GM12878 (cell line): ENCODE measurements around the gene FBLN5. TPM values are rescaled to one million over a fixed set of nuclear protein-coding genes. Genes with fewer than 3 reads are reported as not detected.

Experiments used
- ATAC-seq: fragments of 200-7000 bp; cut with Tn5 transposase; 3 replicates; pipeline ENCODE4 v1.9.1; 2020; ENCODE audit warnings: mild to moderate bottlenecking, moderate library complexity
- BruUV-seq: library from RNA; stranded (reverse); fragments of 400-500 nt; replicated peaks from 2 replicates; lab custom pipeline; 2021; lab: Mats Ljungman, UMichigan
- CTCF ChIA-PET: fragments of 300-600 bp; sonication (Branson Sonifier 250); formaldehyde crosslinking; extraction: SDS; loops from one replicate; lab custom pipeline; 2021; ENCODE audit warnings: inconsistent platforms; lab: Yijun Ruan, JAX
- POLR2A ChIA-PET: fragments of 350-600 bp; formaldehyde crosslinking; extraction: SDS; loops from one replicate; lab custom pipeline; 2021; ENCODE audit warnings: inconsistent platforms; lab: Charles Lee
- RAD21 ChIA-PET: fragments of 300-600 bp; sonication (Branson Sonifier 250); formaldehyde crosslinking; loops from one replicate; lab custom pipeline; 2023; ENCODE audit warnings: antibody characterized with exemption; ENCODE audit not compliant: unreplicated experiment; lab: Charles Lee
- SMC1A ChIA-PET: fragments of 300-600 bp; sonication (Branson Sonifier 250); formaldehyde crosslinking; loops from one replicate; lab custom pipeline; 2023; ENCODE audit not compliant: unreplicated experiment, uncharacterized antibody; lab: Charles Lee
- DNase-seq: peaks from one replicate; pipeline ENCODE4 v3.0.0-alpha.2; 2011; ENCODE audit warnings: low read depth, low spot score
- FAIRE-seq: peaks from 3 replicates; lab custom pipeline; 2011; peaks lifted over from hg19 to GRCh38; lab: Jason Lieb, UNC
- H2AFZ ChIP-seq: 2 replicates; pipeline ENCODE4 v1.6.0; 2011; ENCODE audit warnings: low read depth, low read length, control low read depth; ENCODE audit not compliant: control insufficient read depth
- H3K27ac ChIP-seq: 2 replicates; pipeline ENCODE4 v1.5.1; 2011; ENCODE audit warnings: control low read depth; ENCODE audit not compliant: control insufficient read depth, insufficient read depth
- H3K27me3 ChIP-seq, 2 experiments: replicated peaks in 1 of 2; 2 replicates each; pipeline versions ENCODE4 v1.6.0 to v1.6.1; 2011; ENCODE audit warnings: low read length in 1 of 2; ENCODE audit not compliant: control insufficient read depth in 2 of 2, insufficient read depth in 2 of 2
- H3K36me3 ChIP-seq, 2 experiments: 2 replicates each; pipeline ENCODE4 v1.5.1; 2011; ENCODE audit warnings: low read length in 1 of 2; ENCODE audit not compliant: control insufficient read depth in 2 of 2, insufficient read depth in 2 of 2
- H3K4me1 ChIP-seq: 2 replicates; pipeline ENCODE4 v1.6.1; 2011; ENCODE audit warnings: mild to moderate bottlenecking, low read length, moderate library complexity, mixed read lengths; ENCODE audit not compliant: control insufficient read depth, insufficient read depth
- H3K4me2 ChIP-seq: 2 replicates; pipeline ENCODE4 v1.6.0; 2011; ENCODE audit warnings: control low read depth; ENCODE audit not compliant: control insufficient read depth, insufficient read depth
- H3K4me3 ChIP-seq: fragments of 200-600 bp; sonication (generic); 2 replicates; pipeline ENCODE4 v1.5.1; 2016
- H3K79me2 ChIP-seq: 2 replicates; pipeline ENCODE4 v1.6.0; 2011; ENCODE audit warnings: low read length; ENCODE audit not compliant: control insufficient read depth, insufficient read depth
- H3K9ac ChIP-seq: 2 replicates; pipeline ENCODE4 v1.8.0; 2011; ENCODE audit warnings: low read length, control low read depth, mixed read lengths; ENCODE audit not compliant: control insufficient read depth, insufficient read depth
- H3K9me3 ChIP-seq: replicated peaks from 3 replicates; pipeline ENCODE4 v1.5.1; 2011; ENCODE audit warnings: mild to moderate bottlenecking, low read length; ENCODE audit not compliant: control insufficient read depth, insufficient read depth
- H4K20me1 ChIP-seq: 2 replicates; pipeline ENCODE4 v1.6.0; 2011; ENCODE audit not compliant: control insufficient read depth, insufficient read depth
- NRF1 ChIP-seq: conservative IDR thresholded peaks from 2 replicates; pipeline ENCODE4 v1.6.1; 2011; ENCODE audit warnings: mild to moderate bottlenecking, low read depth, low read length, improper control_type of control experiment
- RAD21 ChIP-seq: IDR thresholded peaks from 2 replicates; pipeline ENCODE4 v1.6.1; 2011; ENCODE audit warnings: mild to moderate bottlenecking, low read depth, low read length, moderate library complexity; ENCODE audit not compliant: insufficient read depth
- SPI1 ChIP-seq: IDR thresholded peaks from 2 replicates; pipeline ENCODE4 v1.6.1; 2011; ENCODE audit warnings: low read depth, mild to moderate bottlenecking, low read length, moderate library complexity, borderline replicate concordance; ENCODE audit not compliant: insufficient read depth
- SUZ12 ChIP-seq: fragments of 200-600 bp; sonication (generic); IDR thresholded peaks from one replicate; pipeline ENCODE4 v1.6.1; 2018; ENCODE audit warnings: antibody characterized with exemption, mild to moderate bottlenecking; ENCODE audit not compliant: unreplicated experiment
- WGBS: methylation state at CpG from one replicate; pipeline ENCODE4 v1.1.6; 2016; ENCODE audit warnings: low lambda C conversion rate; ENCODE audit not compliant: insufficient replicate concordance, insufficient coverage; ENCODE audit errors: missing lambda C conversion rate; 5-methylcytosine and 5-hydroxymethylcytosine counted together
- in situ Hi-C: fragments of 300-500 bp; cut with MboI; formaldehyde crosslinking; loops from 9 replicates; pipeline ENCODE4 v1.14.3; 2018; ENCODE audit warnings: mixed read lengths
- intact Hi-C: fragments of 100-400 bp; cut with micrococcal nuclease; formaldehyde crosslinking; loops from one replicate; pipeline ENCODE4 v1.14.2; 2022; ENCODE audit not compliant: unreplicated experiment
- polyA plus RNA-seq, 11 experiments: library from polyadenylated mRNA; depleted of rRNA in 4 of 11; unstranded in 6 of 11; stranded (reverse) in 5 of 11; fragments of >200 nt; fragmentation: Nextera tagmentation in 4 of 11; fragmentation: Illumina TruSeq in 1 of 11; extraction: Ambion mirVana in 4 of 11; extraction: Trizol in 1 of 11; gene quantifications; 1 replicate in 1 of 11; 2 replicates in 10 of 11; pipeline versions ENCODE4 v1.2.1 to v1.2.3, GENCODE V29; 2011 to 2016; ENCODE audit warnings: inconsistent platforms in 2 of 11, missing spikeins in 2 of 11, low read depth in 1 of 11
- total RNA-seq, 4 experiments: library from RNA; depleted of rRNA in 3 of 4; stranded (reverse); fragments of >200 nt in 3 of 4; fragmentation: Illumina TruSeq in 1 of 4; extraction: Trizol in 1 of 4; gene quantifications; 2 replicates each; pipeline versions ENCODE4 v1.2.1 to v1.2.3, GENCODE V29; 2013 to 2021

The FBLN5 gene
- total and polyA plus RNA-seq, 10 of the 15 experiments (the other 5 are each of a cell fraction or from before 2014, with no cell fraction given), result 0.03 to 0.64 (median 0.24) TPM

DNA sequence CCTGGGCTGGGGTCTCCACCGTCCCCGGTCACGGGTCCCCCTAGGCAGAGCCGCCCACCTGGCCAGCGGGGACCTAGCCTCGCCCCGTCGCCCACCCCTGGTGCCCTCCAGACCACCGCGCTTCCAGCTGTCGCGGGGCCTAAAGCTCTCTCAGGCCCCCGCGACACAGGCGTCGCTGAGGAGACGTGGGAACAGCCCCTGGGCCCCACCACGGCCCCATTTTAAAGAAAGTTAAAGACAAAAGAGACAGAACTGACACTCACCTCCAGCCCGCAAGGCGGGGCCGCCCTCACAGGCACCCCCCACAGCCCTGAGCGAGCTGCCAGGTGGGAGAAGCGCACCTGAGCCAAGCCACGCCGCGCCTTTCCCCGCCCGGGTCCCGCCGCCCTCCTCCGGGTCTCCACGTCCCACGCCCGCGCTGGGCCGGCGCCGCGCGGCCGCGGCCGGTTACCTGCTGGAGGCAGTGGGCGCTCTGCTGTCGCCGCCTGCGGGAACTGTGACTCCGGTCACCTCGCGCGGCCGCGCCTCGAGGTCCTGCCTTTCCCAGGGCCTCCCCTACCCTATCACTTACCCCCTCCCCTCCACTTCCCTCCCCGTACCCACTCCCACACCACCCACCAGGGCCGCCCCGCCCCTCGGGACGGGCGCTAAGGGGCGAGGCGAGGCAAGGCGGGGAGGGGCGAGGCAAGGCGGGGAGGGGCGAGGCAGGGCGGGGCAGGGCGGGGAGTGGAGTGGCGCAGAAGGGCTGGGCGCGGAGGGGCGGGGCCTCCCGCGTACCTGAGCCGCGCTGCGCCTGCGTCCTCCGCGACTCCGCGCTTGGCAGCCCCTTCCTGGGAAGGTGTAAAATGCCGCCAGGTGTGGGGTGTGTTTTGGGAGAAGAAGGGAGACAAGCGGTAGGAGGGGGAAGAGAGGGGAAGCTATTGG lies 111.3 kb downstream of the FBLN5 start:
- DNase-seq (no peak), ATAC-seq (peak; percentile 90), FAIRE-seq (no peak)
- Histone ChIP-seq H3K36me3 (no peaks in the 10 kb centered on the region), H3K4me2 (peak overlapping the region; percentile 96), H3K27ac (no peak overlapping the region), H3K4me3 (peak overlapping the region; percentile 68), H3K4me1 (no peaks in the 10 kb centered on the region), H3K27me3 (peaks cover 0 to 6% of the 10 kb centered on the region in 2 experiments; a peak in 3 of 4 replicates), H3K79me2 (no peaks in the 10 kb centered on the region; the same call in 1 of the 2 replicates), H4K20me1 (no peaks in the 10 kb centered on the region), H3K9me3 (peaks cover 3% of the 10 kb centered on the region; the same call in 2 of the 3 replicates), H3K9ac (peak overlapping the region; percentile 23; the same call in 1 of the 2 replicates), H2AFZ (peak overlapping the region; percentile 83)
- BruUV-seq, result no TSS peak
- intact Hi-C loops (loop anchor here (10.0 kb wide), 1 partner anchor 169 kb away; no protein-coding TSS in a partner anchor), in situ Hi-C loops (no loop called here)
- SMC1A ChIA-PET, result interaction anchor here (0.8 to 1.0 kb wide), 3 partner anchors 17 to 36 kb away, joined by 3 read pairs; no protein-coding TSS in a partner anchor
- CTCF ChIA-PET, result no interaction called here
- peak; percentile 51 for TF ChIP-seq SUZ12
- TF ChIP-seq SPI1, result no peak
- TF ChIP-seq RAD21, result 0 out of 2 replicates have a peak, but pooled peaks have one; percentile 0
- TF ChIP-seq NRF1, result 0 out of 2 replicates have a peak, but pooled peaks have one; percentile 6
- RAD21 ChIA-PET, result interaction anchor here (0.9 kb wide), 1 partner anchor 22 kb away, joined by 3 read pairs; no protein-coding TSS in a partner anchor
- WGBS, result 11% methylated on average over 54 of the region's 84 CpGs
- POLR2A ChIA-PET, result no interaction called here
